NT2/D1 (cell line): Measurements from ENCODE around the gene POLE3.

Experiments used
- YY1 ChIP-seq: IDR thresholded peaks from 2 replicates; pipeline ENCODE4 v1.6.1; 2011; ENCODE audit not compliant: insufficient read length, insufficient read depth
- ZNF274 ChIP-seq: IDR thresholded peaks from 2 replicates; pipeline ENCODE4 v1.6.1; 2011; ENCODE audit warnings: mild to moderate bottlenecking, low read depth, low read length

GRCh38 chr9:113409883-113410206 is 630 bp downstream of the POLE3 start:
- no peak for TF ChIP-seq ZNF274
- no peak for TF ChIP-seq YY1
